Caco-2 (cell line): Measurements from ENCODE around the gene FBXW4. TPM values are rescaled to one million over a fixed set of nuclear protein-coding genes. Genes with fewer than 3 reads are reported as not detected.

Source experiments
- BruUV-seq: library from RNA; stranded (reverse); fragments of 400-500 nt; replicated peaks from 2 replicates; lab custom pipeline; 2021; lab: Mats Ljungman, UMichigan
- CTCF ChIA-PET: fragments of 300-600 bp; sonication (Branson Sonifier 250); formaldehyde crosslinking; loops from one replicate; lab custom pipeline; 2022; ENCODE audit warnings: antibody characterized with exemption; lab: Charles Lee
- POLR2A ChIA-PET: fragments of 300-600 bp; sonication (Branson Sonifier 250); formaldehyde crosslinking; loops from one replicate; lab custom pipeline; 2022; ENCODE audit warnings: antibody characterized with exemption; lab: Charles Lee
- DNase-seq, 2 experiments: peaks; one replicate each; pipeline versions ENCODE4 v3.0.0 to v3.0.0-alpha.2; 2020 to 2022
- H3K27me3 ChIP-seq: replicated peaks from 2 replicates; pipeline ENCODE4 v1.6.0; 2011; ENCODE audit warnings: low read length; ENCODE audit not compliant: control insufficient read depth, insufficient read depth
- H3K36me3 ChIP-seq: 2 replicates; pipeline ENCODE4 v1.5.1; 2011; ENCODE audit warnings: low read length; ENCODE audit not compliant: control insufficient read depth, insufficient read depth
- H3K4me1 ChIP-seq: fragments of 250-450 bp; sonication (Bioruptor Pico); 2 replicates; pipeline ENCODE4 v1.5.1; 2020; ENCODE audit warnings: mild to moderate bottlenecking
- H3K4me3 ChIP-seq: 2 replicates; pipeline ENCODE4 v1.5.1; 2011; ENCODE audit warnings: low read depth, mild to moderate bottlenecking, control low read depth, low read length
- H3K9me3 ChIP-seq: fragments of 250-450 bp; sonication (Bioruptor Pico); 2 replicates; pipeline ENCODE4 v1.5.1; 2020; ENCODE audit warnings: mild to moderate bottlenecking, moderate library complexity
- H3K27ac Mint-ChIP-seq: one replicate; pipeline ENCODE4 v1.8.0; 2022; ENCODE audit warnings: mixed read lengths; ENCODE audit not compliant: unreplicated experiment
- H3K27me3 Mint-ChIP-seq: one replicate; pipeline ENCODE4 v1.8.0; 2022; ENCODE audit warnings: mixed read lengths; ENCODE audit not compliant: insufficient read depth, unreplicated experiment
- H3K36me3 Mint-ChIP-seq: one replicate; pipeline ENCODE4 v1.8.0; 2022; ENCODE audit warnings: mild to moderate bottlenecking, mixed read lengths; ENCODE audit not compliant: insufficient read depth, unreplicated experiment
- H3K4me1 Mint-ChIP-seq: one replicate; pipeline ENCODE4 v1.8.0; 2022; ENCODE audit warnings: low read depth, mixed read lengths; ENCODE audit not compliant: unreplicated experiment
- H3K4me3 Mint-ChIP-seq: one replicate; pipeline ENCODE4 v1.8.0; 2022; ENCODE audit warnings: mild to moderate bottlenecking, moderate library complexity, mixed read lengths; ENCODE audit not compliant: unreplicated experiment
- H3K9me3 Mint-ChIP-seq: one replicate; pipeline ENCODE4 v1.8.0; 2022; ENCODE audit warnings: mixed read lengths; ENCODE audit not compliant: unreplicated experiment
- CTCF ChIP-seq, 2 experiments: fragments of 200-600 bp in 1 of 2; IDR thresholded peaks; 1 replicate in 1 of 2; 2 replicates in 1 of 2; pipeline versions ENCODE4 v1.5.1 to v1.8.0; 2011 to 2022; ENCODE audit warnings: antibody characterized with exemption in 1 of 2, control low read depth in 1 of 2, inconsistent platforms in 1 of 2, low read depth in 1 of 2, low read length in 1 of 2, mild to moderate bottlenecking in 1 of 2, moderate library complexity in 1 of 2; ENCODE audit not compliant: insufficient read depth in 1 of 2, severe bottlenecking in 1 of 2, unreplicated experiment in 1 of 2
- intact Hi-C: fragments of 100-400 bp; cut with micrococcal nuclease; formaldehyde crosslinking; loops from one replicate; pipeline ENCODE4 v1.10.0; 2022; ENCODE audit not compliant: unreplicated experiment
- total RNA-seq: library from RNA; stranded (reverse); gene quantifications from 2 replicates; pipeline ENCODE4 v1.2.3, GENCODE V29; 2022

Gene FBXW4
- total RNA-seq, 1 experiment from 2014 or later, result 44.0 TPM

GRCh38 chr10:101716891-101717659 lies 22.1 kb upstream of the FBXW4 start:
- Mint-ChIP-seq H3K27me3 (no peaks in the 10 kb centered on the region), H3K9me3 (no peaks in the 10 kb centered on the region), H3K36me3 (peaks cover 5% of the 10 kb centered on the region), H3K4me3 (no peak overlapping the region), H3K4me1 (no peaks in the 10 kb centered on the region), H3K27ac (no peak overlapping the region)
- no peaks in the 10 kb centered on the region for H3K36me3 ChIP-seq
- no peak overlapping the region for H3K4me3 ChIP-seq
- H3K9me3 ChIP-seq, result no peaks in the 10 kb centered on the region
- BruUV-seq, result no TSS peak
- no peaks in the 10 kb centered on the region for H3K27me3 ChIP-seq
- ChIA-PET POLR2A (no interaction called here), CTCF (no interaction called here)
- 0 out of 2 replicates have a peak, but pooled peaks cover 3% of the 10 kb centered on the region for H3K4me1 ChIP-seq
- TF ChIP-seq CTCF (IDR thresholded peaks at IDR 0.05; ENCODE audit: insufficient read depth in 1 of 2, low read depth in 1 of 2, low read length in 1 of 2, severe bottlenecking in 1 of 2, unreplicated experiment in 1 of 2), result no peak
- intact Hi-C loops, result no loop called here
- no peak for DNase-seq

- DNase-seq, result no peak
- no peaks in the 10 kb centered on the region for H3K9me3 ChIP-seq
- ChIA-PET CTCF (no interaction called here), POLR2A (no interaction called here)
- intact Hi-C loops, result no loop called here
- no peak overlapping the region for H3K27ac Mint-ChIP-seq
- no peaks in the 10 kb centered on the region for H3K36me3 ChIP-seq
- H3K4me1 Mint-ChIP-seq, result no peaks in the 10 kb centered on the region
- H3K27me3 ChIP-seq, result no peaks in the 10 kb centered on the region
- H3K4me1 ChIP-seq, result 0 out of 2 replicates have a peak, but pooled peaks cover 6% of the 10 kb centered on the region
- TF ChIP-seq CTCF (IDR thresholded peaks at IDR 0.05; ENCODE audit: insufficient read depth in 1 of 2, low read depth in 1 of 2, low read length in 1 of 2, severe bottlenecking in 1 of 2, unreplicated experiment in 1 of 2), result no peak
- H3K27me3 Mint-ChIP-seq, result no peaks in the 10 kb centered on the region
- no TSS peak for BruUV-seq
- H3K36me3 Mint-ChIP-seq, result peaks cover 5% of the 10 kb centered on the region
- no peaks in the 10 kb centered on the region for H3K9me3 Mint-ChIP-seq
- H3K4me3 Mint-ChIP-seq, result no peak overlapping the region
- no peak overlapping the region for H3K4me3 ChIP-seq
These were observed 18.0 kb upstream of the FBXW4 start for GRCh38 chr10:101712997-101713396.

- POLR2A ChIA-PET, result no interaction called here
- H3K36me3 ChIP-seq, result no peaks in the 10 kb centered on the region
- H3K27me3 ChIP-seq, result no peaks in the 10 kb centered on the region
- Mint-ChIP-seq H3K4me1 (no peaks in the 10 kb centered on the region), H3K9me3 (no peaks in the 10 kb centered on the region), H3K27ac (no peak overlapping the region), H3K27me3 (no peaks in the 10 kb centered on the region), H3K4me3 (no peak overlapping the region), H3K36me3 (peaks cover 5% of the 10 kb centered on the region)
- no peaks in the 10 kb centered on the region for H3K9me3 ChIP-seq
- no TSS peak for BruUV-seq
- DNase-seq, result no peak
- intact Hi-C loops, result no loop called here
- H3K4me1 ChIP-seq, result 0 out of 2 replicates have a peak, but pooled peaks cover 3% of the 10 kb centered on the region
- H3K4me3 ChIP-seq, result no peak overlapping the region
- CTCF ChIA-PET, result no interaction called here
- TF ChIP-seq CTCF (IDR thresholded peaks at IDR 0.05; ENCODE audit: insufficient read depth in 1 of 2, low read depth in 1 of 2, low read length in 1 of 2, severe bottlenecking in 1 of 2, unreplicated experiment in 1 of 2), result no peak
These were observed 15.8 kb upstream of the FBXW4 start for GRCh38 chr10:101710793-101711192.
